A549 treated with Hydrocortisone at 1 μM for 4 hours (cell line): Measurements from ENCODE around the gene ABITRAM. TPM values are rescaled to one million over a fixed set of nuclear protein-coding genes. Genes with fewer than 3 reads are reported as not detected.

ENCODE experiments used
- total RNA-seq: library from RNA; stranded (reverse); fragments of 200-300 nt; extraction: Qiagen RNA extraction; gene quantifications from 5 replicates; pipeline ENCODE4 v1.2.3, GENCODE V29; 2022

ABITRAM gene, protein sequence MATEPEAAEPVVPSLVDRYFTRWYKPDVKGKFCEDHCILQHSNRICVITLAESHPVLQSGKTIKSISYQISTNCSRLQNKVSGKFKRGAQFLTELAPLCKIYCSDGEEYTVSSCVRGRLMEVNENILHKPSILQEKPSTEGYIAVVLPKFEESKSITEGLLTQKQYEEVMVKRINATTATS
- 20.1 to 25.4 TPM (median 22.2 TPM) in 5 replicates for total RNA-seq

DNA sequence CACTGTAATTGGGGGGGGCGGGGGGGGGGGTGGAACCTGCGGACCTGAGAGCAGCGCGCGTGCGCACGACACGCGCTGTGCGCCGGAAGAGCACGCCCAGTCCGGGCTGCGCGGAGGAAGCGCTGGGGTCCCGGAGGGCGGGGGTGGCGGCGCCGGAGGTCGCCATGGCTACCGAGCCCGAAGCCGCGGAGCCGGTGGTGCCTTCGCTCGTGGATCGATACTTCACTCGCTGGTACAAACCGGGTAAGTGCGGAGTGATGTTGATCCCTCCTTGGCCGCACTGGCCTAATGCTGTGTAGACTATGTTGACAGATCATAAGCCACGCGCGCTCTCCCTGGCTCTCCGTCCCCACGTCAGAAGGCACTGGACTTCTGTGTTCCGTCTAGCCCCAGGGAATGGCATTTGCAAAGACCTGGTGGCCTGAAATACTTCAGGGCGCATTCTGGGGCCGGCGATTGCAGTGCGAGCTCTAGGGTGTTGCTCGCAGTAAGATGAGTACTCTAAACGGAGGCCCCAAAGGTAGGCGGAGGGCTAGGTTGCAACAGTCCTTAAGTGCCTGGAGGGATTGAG, at the start of gene ABITRAM:
Gene ABITRAM, plus strand, starts transcription at position 78 of the 571 bp plus-strand sequence. Its CDS starts 87 bp downstream, at position 165.

GRCh38 chr9:108933718-108934322, 380 bp upstream of the ABITRAM start, which contains the start of gene ELP1:
Gene ELP1 (minus strand): TSS chr9:108934124. CDS start chr9:108931146, 2,978 bp downstream.

Other genes starting within 250 kb of the ABITRAM start
- 0.03 to 0.07 TPM in 2 of 5 replicates, not detected in the others for gene ACTL7B, start 78.4 kb upstream of the ABITRAM start, total RNA-seq
- gene ACTL7A, start 72.1 kb upstream of the ABITRAM start, total RNA-seq, result not detected in 5 replicates
- gene ELP1, start 276 bp upstream of the ABITRAM start, total RNA-seq, result 19.1 to 23.3 TPM (median 19.7 TPM) in 5 replicates
- 44.7 to 57.0 TPM (median 53.3 TPM) in 5 replicates for gene CTNNAL1, start 79.1 kb downstream of the ABITRAM start, total RNA-seq
- 42.3 to 65.6 TPM (median 55.9 TPM) in 5 replicates for gene TMEM245, start 185.5 kb downstream of the ABITRAM start, total RNA-seq
- 0.15 to 0.21 TPM (median 0.21 TPM) in 5 replicates for gene FRRS1L, start 232.8 kb downstream of the ABITRAM start, total RNA-seq